LNCaP clone FGC (cell line): Measurements from ENCODE around the gene C3orf52.

Source experiments
- DNase-seq: peaks from one replicate; pipeline ENCODE4 v3.0.0-alpha.2; 2011; ENCODE audit warnings: low read depth
- H3K4me3 ChIP-seq: 2 replicates; pipeline ENCODE4 v1.5.1; 2011; ENCODE audit warnings: mild to moderate bottlenecking, low read depth, low read length, control low read depth
- CTCF ChIP-seq: IDR thresholded peaks from 2 replicates; pipeline ENCODE4 v1.5.1; 2012; ENCODE audit warnings: mild to moderate bottlenecking; ENCODE audit not compliant: control insufficient read depth, insufficient read depth; ENCODE audit errors: extremely low read depth

Gene C3orf52

GRCh38 chr3:112074006-112074405, 12.2 kb upstream of the C3orf52 start:
- no peak for TF ChIP-seq CTCF
- H3K4me3 ChIP-seq, result no peak overlapping the region
- DNase-seq, result no peak

GRCh38 chr3:112074616-112075497, 11.3 kb upstream of the C3orf52 start:
- TF ChIP-seq CTCF, result no peak
- DNase-seq, result no peak
- no peak overlapping the region for H3K4me3 ChIP-seq

GRCh38 chr3:112078125-112079083, 7.8 kb upstream of the C3orf52 start:
- TF ChIP-seq CTCF, result no peak
- H3K4me3 ChIP-seq, result no peak overlapping the region
- DNase-seq, result no peak

GRCh38 chr3:112083239-112083638, 3.0 kb upstream of the C3orf52 start:
- H3K4me3 ChIP-seq, result no peak overlapping the region
- TF ChIP-seq CTCF, result no peak
- no peak for DNase-seq

GRCh38 chr3:112084980-112085705, 1.0 kb upstream of the C3orf52 start:
- DNase-seq, result no peak
- H3K4me3 ChIP-seq, result no peak overlapping the region
- no peak for TF ChIP-seq CTCF

- TF ChIP-seq CTCF, result no peak
- no peak for DNase-seq
- no peak overlapping the region for H3K4me3 ChIP-seq
Observed at GRCh38 chr3:112085735-112086075, 484 bp upstream of the C3orf52 start.
